AG09319 (cell line): Measurements from ENCODE around the gene DUSP19.

Experiments
- DNase-seq: peaks from one replicate; pipeline ENCODE4 v3.0.0-alpha.2; 2010; ENCODE audit warnings: low read depth; ENCODE audit errors: extremely low read depth
- CTCF ChIP-seq: IDR thresholded peaks from 2 replicates; pipeline ENCODE4 v1.5.1; 2011; ENCODE audit warnings: low read depth, mild to moderate bottlenecking, inconsistent platforms, low read length, moderate library complexity

DUSP19 gene

GRCh38 chr2:183078464-183079138 is at the start of gene DUSP19:
DUSP19 (plus strand) TSS chr2:183078747; CDS start chr2:183078934, 187 bp downstream.
- peak; percentile 70 for DNase-seq
- TF ChIP-seq CTCF: no peak

- no peak for TF ChIP-seq CTCF
Measured at GRCh38 chr2:183029219-183029618, 49.3 kb upstream of the DUSP19 start.

GRCh38 chr2:183031911-183032794 is 46.4 kb upstream of the DUSP19 start:
- TF ChIP-seq CTCF: no peak
- no peak for DNase-seq

More at GRCh38 chr2:183029219-183029618, 49.3 kb upstream of the DUSP19 start:
- no peak for DNase-seq

- no peak for DNase-seq
- TF ChIP-seq CTCF: no peak
Measured at GRCh38 chr2:183033951-183034350, 44.6 kb upstream of the DUSP19 start.

- no peak for DNase-seq
- no peak for TF ChIP-seq CTCF
Measured at GRCh38 chr2:183034806-183035205, 43.7 kb upstream of the DUSP19 start.

GRCh38 chr2:183035298-183035953 is 43.1 kb upstream of the DUSP19 start:
- TF ChIP-seq CTCF: no peak
- no peak for DNase-seq
